HL-60 (cell line): ENCODE data around the gene SPATA21.

Source experiments
- DNase-seq, 2 experiments: peaks; one replicate each; pipeline ENCODE4 v3.0.0-alpha.2; 2010 to 2020; ENCODE audit warnings: low read depth in 1 of 2, low spot score in 1 of 2
- H3K27ac ChIP-seq: fragments of 250-450 bp; sonication (Bioruptor Pico); replicated peaks from 2 replicates; pipeline ENCODE4 v1.5.1; 2020; ENCODE audit warnings: mild to moderate bottlenecking, moderate library complexity
- H3K27me3 ChIP-seq: fragments of 250-450 bp; sonication (Bioruptor Pico); 2 replicates; pipeline ENCODE4 v1.5.1; 2021; ENCODE audit warnings: mild to moderate bottlenecking, moderate library complexity; ENCODE audit not compliant: insufficient read depth, poor library complexity, severe bottlenecking
- H3K4me3 ChIP-seq: replicated peaks from 2 replicates; pipeline ENCODE4 v1.5.1; 2011; ENCODE audit warnings: mild to moderate bottlenecking, control low read depth, low read length; ENCODE audit not compliant: insufficient read depth
- GABPA ChIP-seq: IDR thresholded peaks from 2 replicates; pipeline ENCODE4 v1.6.1; 2012; ENCODE audit warnings: low read depth
- POLR2AphosphoS5 ChIP-seq: IDR thresholded peaks from 2 replicates; pipeline ENCODE4 v1.6.1; 2012; ENCODE audit warnings: low read depth
- SPI1 ChIP-seq: IDR thresholded peaks from 2 replicates; pipeline ENCODE4 v1.6.1; 2012; ENCODE audit warnings: low read depth, mild to moderate bottlenecking, borderline replicate concordance
- TF ChIP-seq, protein P1 (sequence below): IDR thresholded peaks from one replicate; pipeline ENCODE4 v1.5.1; 2011; ENCODE audit warnings: low read length, control low read depth, inconsistent platforms; ENCODE audit not compliant: insufficient read depth
- TF ChIP-seq, protein P2 (sequence below): IDR thresholded peaks from 2 replicates; pipeline ENCODE4 v1.6.1; 2012; ENCODE audit warnings: low read depth; ENCODE audit not compliant: insufficient replicate concordance

The SPATA21 gene

DNA sequence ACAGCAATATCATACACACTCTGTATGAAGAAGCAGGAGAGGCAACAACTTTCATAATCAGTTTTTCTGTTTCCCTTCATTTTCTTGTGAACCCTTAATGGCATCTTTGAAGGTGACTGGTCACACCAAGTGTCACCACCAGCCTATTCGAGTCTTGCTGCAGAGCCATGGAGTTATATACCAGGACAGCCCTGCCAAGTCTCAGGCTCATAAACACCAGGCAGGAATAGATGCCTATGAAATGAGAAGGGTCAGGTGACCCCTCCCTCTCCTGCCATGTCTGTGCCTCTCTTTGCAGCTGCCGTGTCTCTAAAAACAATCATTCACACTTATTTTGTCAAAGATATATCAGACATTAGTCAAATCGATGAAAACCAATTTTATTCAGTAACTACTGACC, 31.3 kb upstream of the SPATA21 start:
- no peak for TF ChIP-seq POLR2AphosphoS5
- TF ChIP-seq GABPA, result no peak
- no peak for TF ChIP-seq SPI1
- TF ChIP-seq, protein P1, sequence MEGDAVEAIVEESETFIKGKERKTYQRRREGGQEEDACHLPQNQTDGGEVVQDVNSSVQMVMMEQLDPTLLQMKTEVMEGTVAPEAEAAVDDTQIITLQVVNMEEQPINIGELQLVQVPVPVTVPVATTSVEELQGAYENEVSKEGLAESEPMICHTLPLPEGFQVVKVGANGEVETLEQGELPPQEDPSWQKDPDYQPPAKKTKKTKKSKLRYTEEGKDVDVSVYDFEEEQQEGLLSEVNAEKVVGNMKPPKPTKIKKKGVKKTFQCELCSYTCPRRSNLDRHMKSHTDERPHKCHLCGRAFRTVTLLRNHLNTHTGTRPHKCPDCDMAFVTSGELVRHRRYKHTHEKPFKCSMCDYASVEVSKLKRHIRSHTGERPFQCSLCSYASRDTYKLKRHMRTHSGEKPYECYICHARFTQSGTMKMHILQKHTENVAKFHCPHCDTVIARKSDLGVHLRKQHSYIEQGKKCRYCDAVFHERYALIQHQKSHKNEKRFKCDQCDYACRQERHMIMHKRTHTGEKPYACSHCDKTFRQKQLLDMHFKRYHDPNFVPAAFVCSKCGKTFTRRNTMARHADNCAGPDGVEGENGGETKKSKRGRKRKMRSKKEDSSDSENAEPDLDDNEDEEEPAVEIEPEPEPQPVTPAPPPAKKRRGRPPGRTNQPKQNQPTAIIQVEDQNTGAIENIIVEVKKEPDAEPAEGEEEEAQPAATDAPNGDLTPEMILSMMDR, result no peak
- TF ChIP-seq, protein P2, sequence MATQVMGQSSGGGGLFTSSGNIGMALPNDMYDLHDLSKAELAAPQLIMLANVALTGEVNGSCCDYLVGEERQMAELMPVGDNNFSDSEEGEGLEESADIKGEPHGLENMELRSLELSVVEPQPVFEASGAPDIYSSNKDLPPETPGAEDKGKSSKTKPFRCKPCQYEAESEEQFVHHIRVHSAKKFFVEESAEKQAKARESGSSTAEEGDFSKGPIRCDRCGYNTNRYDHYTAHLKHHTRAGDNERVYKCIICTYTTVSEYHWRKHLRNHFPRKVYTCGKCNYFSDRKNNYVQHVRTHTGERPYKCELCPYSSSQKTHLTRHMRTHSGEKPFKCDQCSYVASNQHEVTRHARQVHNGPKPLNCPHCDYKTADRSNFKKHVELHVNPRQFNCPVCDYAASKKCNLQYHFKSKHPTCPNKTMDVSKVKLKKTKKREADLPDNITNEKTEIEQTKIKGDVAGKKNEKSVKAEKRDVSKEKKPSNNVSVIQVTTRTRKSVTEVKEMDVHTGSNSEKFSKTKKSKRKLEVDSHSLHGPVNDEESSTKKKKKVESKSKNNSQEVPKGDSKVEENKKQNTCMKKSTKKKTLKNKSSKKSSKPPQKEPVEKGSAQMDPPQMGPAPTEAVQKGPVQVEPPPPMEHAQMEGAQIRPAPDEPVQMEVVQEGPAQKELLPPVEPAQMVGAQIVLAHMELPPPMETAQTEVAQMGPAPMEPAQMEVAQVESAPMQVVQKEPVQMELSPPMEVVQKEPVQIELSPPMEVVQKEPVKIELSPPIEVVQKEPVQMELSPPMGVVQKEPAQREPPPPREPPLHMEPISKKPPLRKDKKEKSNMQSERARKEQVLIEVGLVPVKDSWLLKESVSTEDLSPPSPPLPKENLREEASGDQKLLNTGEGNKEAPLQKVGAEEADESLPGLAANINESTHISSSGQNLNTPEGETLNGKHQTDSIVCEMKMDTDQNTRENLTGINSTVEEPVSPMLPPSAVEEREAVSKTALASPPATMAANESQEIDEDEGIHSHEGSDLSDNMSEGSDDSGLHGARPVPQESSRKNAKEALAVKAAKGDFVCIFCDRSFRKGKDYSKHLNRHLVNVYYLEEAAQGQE, result no peak
- Histone ChIP-seq H3K27me3 (no peaks in the 10 kb centered on the region), H3K27ac (no peak overlapping the region), H3K4me3 (no peak overlapping the region)
- DNase-seq, result no peak

DNA sequence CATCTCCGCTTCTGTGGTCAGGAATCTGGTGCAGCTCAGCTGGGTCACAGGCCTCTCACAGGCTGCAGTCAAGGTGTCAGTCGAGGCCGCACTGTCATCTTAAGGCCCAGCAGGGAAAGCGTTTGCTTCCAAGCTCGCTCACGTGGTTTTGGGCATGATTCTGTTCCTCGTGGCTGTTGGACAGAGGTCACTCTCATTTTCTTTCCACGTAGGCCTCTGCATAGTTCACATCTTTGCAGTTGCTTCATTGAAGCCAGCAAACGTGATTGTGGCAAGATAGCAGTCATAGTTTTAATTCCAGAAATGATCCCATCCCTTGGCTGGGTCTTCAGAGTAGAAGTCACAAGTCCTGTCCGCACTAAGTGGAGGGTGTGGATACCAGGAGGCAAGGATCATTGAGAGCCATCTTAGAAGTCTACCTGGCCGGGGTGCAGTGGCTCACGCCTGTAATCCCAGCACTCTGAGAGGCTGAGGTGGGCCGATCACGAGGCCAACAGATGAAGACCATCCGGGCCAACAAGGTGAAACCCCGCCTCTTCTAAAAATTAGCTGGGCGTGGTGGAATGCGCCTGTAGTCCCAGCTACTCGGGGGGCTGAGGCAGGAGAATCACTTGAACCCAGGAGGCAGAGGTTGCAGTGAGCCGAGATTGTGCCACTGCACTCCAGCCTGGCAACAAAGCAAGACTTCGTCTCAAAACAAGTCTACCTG, 27.8 kb upstream of the SPATA21 start:
- Histone ChIP-seq H3K4me3 (no peak overlapping the region), H3K27me3 (no peaks in the 10 kb centered on the region), H3K27ac (no peak overlapping the region)
- no peak for DNase-seq
- TF ChIP-seq, protein P2, result no peak

DNA sequence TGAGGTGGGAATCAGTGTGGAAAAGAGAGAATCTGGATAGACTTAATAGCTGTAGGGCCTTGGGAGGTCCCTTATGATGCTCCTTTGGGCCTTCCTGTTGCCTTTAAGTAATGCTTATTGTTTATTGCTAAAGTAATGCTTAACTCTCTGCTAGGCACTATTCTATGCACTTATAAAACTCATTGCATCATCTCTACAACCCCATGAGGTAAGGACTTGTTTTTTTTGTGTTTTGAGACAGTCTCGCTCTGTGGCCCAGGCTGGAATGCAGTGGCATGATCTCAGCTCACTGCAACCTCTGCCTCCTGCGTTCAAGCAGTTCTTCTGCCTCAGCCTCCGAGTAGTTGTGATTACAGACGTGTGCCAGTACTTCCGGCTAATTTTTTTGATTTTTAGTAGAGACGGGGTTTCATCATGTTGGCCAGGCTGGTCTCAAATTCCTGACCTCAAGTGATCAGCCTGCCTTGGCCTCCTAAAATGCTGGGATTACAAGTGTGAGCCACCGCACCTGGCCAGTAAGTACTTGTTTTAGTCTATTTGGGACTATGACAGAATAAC, 25.6 kb upstream of the SPATA21 start:
- Histone ChIP-seq H3K27me3 (no peaks in the 10 kb centered on the region), H3K27ac (no peak overlapping the region), H3K4me3 (no peak overlapping the region)
- no peak for DNase-seq
- TF ChIP-seq, protein P1, result no peak
- TF ChIP-seq, protein P2, result no peak
- TF ChIP-seq GABPA, result no peak
